K562 (cell line): Measurements from ENCODE around the gene MFAP3L.

Source experiments
- CBX8 ChIP-seq: fragments of 200-600 bp; sonication (generic); IDR thresholded peaks from 2 replicates; pipeline ENCODE4 v1.6.1; 2012; ENCODE audit warnings: borderline replicate concordance, mixed run types, low read depth, mild to moderate bottlenecking, moderate library complexity, mixed read lengths, low read length, control low read depth, inconsistent platforms; ENCODE audit not compliant: poor library complexity, severe bottlenecking; ENCODE audit errors: extremely low read depth
- JUND ChIP-seq, 2 experiments: IDR thresholded peaks; 2 replicates in 1 of 2; 3 replicates in 1 of 2; pipeline ENCODE4 v1.6.1; 2011; ENCODE audit warnings: borderline replicate concordance in 2 of 2, low read depth in 2 of 2, low read length in 2 of 2, improper control_type of control experiment in 1 of 2, missing biosample characterization in 1 of 2, missing genetic modification characterization in 1 of 2, missing genetic modification reagents in 1 of 2
- ZNF76 ChIP-seq: fragments of 250-450 bp; sonication (Bioruptor Pico); IDR thresholded peaks from 2 replicates; pipeline ENCODE4 v1.4.0; 2020; ENCODE audit warnings: mild to moderate bottlenecking, moderate library complexity, borderline replicate concordance
- TF ChIP-seq, protein P1 (sequence below): fragments of 250-450 bp; sonication (Bioruptor Pico); IDR thresholded peaks from 2 replicates; pipeline ENCODE4 v1.5.0; 2020; ENCODE audit warnings: mild to moderate bottlenecking, borderline replicate concordance
- TF ChIP-seq, protein P2 (sequence below): fragments of 250-450 bp; sonication (Bioruptor Pico); IDR thresholded peaks from 2 replicates; pipeline ENCODE4 v1.5.0; 2020; ENCODE audit warnings: mild to moderate bottlenecking

- TF ChIP-seq CBX8 (no peak), ZNF76 (no peak), JUND (IDR thresholded peaks at IDR 0.05; ENCODE audit: borderline replicate concordance, low read depth, low read length) (0 out of 2 replicates have a peak, but pooled peaks have one; percentile 14), JUND (tag; IDR thresholded peaks at IDR 0.05; ENCODE audit: borderline replicate concordance, low read depth, low read length) (no peak)
- TF ChIP-seq, protein P1, sequence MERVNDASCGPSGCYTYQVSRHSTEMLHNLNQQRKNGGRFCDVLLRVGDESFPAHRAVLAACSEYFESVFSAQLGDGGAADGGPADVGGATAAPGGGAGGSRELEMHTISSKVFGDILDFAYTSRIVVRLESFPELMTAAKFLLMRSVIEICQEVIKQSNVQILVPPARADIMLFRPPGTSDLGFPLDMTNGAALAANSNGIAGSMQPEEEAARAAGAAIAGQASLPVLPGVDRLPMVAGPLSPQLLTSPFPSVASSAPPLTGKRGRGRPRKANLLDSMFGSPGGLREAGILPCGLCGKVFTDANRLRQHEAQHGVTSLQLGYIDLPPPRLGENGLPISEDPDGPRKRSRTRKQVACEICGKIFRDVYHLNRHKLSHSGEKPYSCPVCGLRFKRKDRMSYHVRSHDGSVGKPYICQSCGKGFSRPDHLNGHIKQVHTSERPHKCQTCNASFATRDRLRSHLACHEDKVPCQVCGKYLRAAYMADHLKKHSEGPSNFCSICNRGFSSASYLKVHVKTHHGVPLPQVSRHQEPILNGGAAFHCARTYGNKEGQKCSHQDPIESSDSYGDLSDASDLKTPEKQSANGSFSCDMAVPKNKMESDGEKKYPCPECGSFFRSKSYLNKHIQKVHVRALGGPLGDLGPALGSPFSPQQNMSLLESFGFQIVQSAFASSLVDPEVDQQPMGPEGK (CRISPR knock-in tag) = no peak
- TF ChIP-seq, protein P2, sequence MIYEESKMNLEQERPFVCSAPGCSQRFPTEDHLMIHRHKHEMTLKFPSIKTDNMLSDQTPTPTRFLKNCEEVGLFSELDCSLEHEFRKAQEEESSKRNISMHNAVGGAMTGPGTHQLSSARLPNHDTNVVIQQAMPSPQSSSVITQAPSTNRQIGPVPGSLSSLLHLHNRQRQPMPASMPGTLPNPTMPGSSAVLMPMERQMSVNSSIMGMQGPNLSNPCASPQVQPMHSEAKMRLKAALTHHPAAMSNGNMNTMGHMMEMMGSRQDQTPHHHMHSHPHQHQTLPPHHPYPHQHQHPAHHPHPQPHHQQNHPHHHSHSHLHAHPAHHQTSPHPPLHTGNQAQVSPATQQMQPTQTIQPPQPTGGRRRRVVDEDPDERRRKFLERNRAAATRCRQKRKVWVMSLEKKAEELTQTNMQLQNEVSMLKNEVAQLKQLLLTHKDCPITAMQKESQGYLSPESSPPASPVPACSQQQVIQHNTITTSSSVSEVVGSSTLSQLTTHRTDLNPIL (CRISPR knock-in tag) = no peak
Measured at GRCh38 chr4:170027181-170027829, 1.1 kb upstream of the MFAP3L start.
